Colonic mucosa (tissue), 4 donors: ENCODE measurements around the gene CERS2. TPM values are rescaled to one million over a fixed set of nuclear protein-coding genes. Genes with fewer than 3 reads are reported as not detected.
"Not testable (repeated sequence)": the region's sequence is repeated elsewhere in the genome, so short reads cannot be mapped to it uniquely, and the experiment has no call there.

Source experiments
- DNase-seq: peaks from one replicate; pipeline ENCODE4 v3.0.0-alpha.2; 2020
- H3K27ac ChIP-seq: fragments of 200-600 bp; one replicate; pipeline ENCODE4 v1.8.0; 2021
- H3K27me3 ChIP-seq: fragments of 200-600 bp; one replicate; pipeline ENCODE4 v1.8.0; 2021
- H3K36me3 ChIP-seq: fragments of 200-600 bp; one replicate; pipeline ENCODE4 v1.8.0; 2021
- H3K4me1 ChIP-seq: fragments of 200-600 bp; one replicate; pipeline ENCODE4 v1.8.0; 2021; ENCODE audit warnings: mild to moderate bottlenecking
- H3K4me3 ChIP-seq: fragments of 200-600 bp; one replicate; pipeline ENCODE4 v1.8.0; 2021
- H3K9ac ChIP-seq, 2 donors: one replicate each; pipeline ENCODE4 v1.7.0; 2013; ENCODE audit warnings: control low read depth in 2 of 2, low read depth in 2 of 2, low read length in 2 of 2
- H3K9me3 ChIP-seq: fragments of 200-600 bp; one replicate; pipeline ENCODE4 v1.8.0; 2021
- CTCF ChIP-seq: fragments of 200-600 bp; IDR thresholded peaks from one replicate; pipeline ENCODE4 v1.8.0; 2022; ENCODE audit warnings: antibody characterized with exemption, mild to moderate bottlenecking
- intact Hi-C: fragments of 100-400 bp; cut with DNase I; formaldehyde crosslinking; loops from one replicate; pipeline ENCODE4 v1.14.1; 2022
- total RNA-seq, 2 donors: library from RNA; stranded (reverse); fragmentation: NEBNext Ultra II Directional in 1 of 2; extraction: Animal tissue kit (Norgen Biotek cat#: 25700) in 1 of 2; gene quantifications; one replicate each; pipeline ENCODE4 v1.2.1, GENCODE V29; 2021
- donor health status: healthy.
- donor health status: DM: no; HTN: no; CAD: no.
- donor health status: DM: no; HTN: no; CAD: no.

CERS2 gene
- total RNA-seq, 2 donors from 2014 or later = 140 to 157 TPM

- no peaks in the 10 kb centered on the region for H3K27me3 ChIP-seq
- no peaks in the 10 kb centered on the region for H3K9me3 ChIP-seq
- intact Hi-C loops = no loop called here
- peaks cover 8% of the 10 kb centered on the region for H3K36me3 ChIP-seq
- H3K4me1 ChIP-seq = no peaks in the 10 kb centered on the region
- TF ChIP-seq CTCF = no peak
- no peak overlapping the region for H3K4me3 ChIP-seq
- H3K27ac ChIP-seq = no peak overlapping the region
- no peak overlapping the region for H3K9ac ChIP-seq
- no peak for DNase-seq
Observed at GRCh38 chr1:150960646-150961045, 14.0 kb downstream of the CERS2 start.

DNA sequence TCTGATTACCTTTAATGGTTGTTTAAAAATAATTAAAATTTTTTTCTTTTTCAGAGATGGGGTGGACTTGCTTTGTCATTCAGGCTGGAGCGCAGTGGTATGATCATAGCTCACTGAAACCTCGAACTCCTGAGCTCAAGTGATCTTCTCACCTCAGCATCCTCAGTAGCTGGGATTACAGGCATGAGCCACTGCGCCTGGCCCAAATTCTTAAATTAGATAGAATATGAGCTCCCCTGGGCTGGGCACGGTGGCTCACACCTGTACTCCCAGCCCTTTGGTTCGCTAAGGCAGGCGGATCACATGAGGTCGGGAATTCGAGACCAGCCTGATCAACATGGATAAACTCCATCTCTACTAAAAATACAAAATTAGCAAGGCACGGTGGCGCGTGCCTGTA is 17.0 kb downstream of the CERS2 start:
- H3K27ac ChIP-seq = no peak overlapping the region
- no peak for DNase-seq
- H3K4me3 ChIP-seq = no peak overlapping the region
- H3K4me1 ChIP-seq = no peaks in the 10 kb centered on the region
- H3K9ac ChIP-seq = no peak overlapping the region
- H3K36me3 ChIP-seq = peaks cover 16% of the 10 kb centered on the region
- H3K9me3 ChIP-seq = no peaks in the 10 kb centered on the region
- no peak for TF ChIP-seq CTCF
- intact Hi-C loops = no loop called here
- no peaks in the 10 kb centered on the region for H3K27me3 ChIP-seq

DNA sequence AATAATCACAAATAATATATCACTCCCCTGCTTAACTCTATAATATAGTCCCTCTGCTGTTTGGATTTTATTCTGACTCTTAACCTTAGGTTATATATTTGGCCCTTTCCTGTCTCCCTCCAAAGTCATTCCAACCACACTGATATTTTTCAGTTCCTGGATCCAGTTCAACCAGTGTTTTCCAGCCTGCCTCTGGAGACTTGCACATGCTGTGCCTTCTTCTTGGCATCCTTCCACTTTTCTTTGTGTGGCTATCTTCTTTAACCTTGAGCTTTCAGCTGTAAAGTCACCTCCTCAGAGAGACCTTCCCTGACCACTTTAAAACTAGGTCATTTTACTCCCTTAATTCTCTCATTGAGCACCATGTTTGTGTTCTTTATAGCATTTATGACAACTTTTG is 19.4 kb downstream of the CERS2 start:
- Histone ChIP-seq H3K36me3 (peaks cover 21% of the 10 kb centered on the region), H3K4me1 (no peaks in the 10 kb centered on the region)
- intact Hi-C loops = no loop called here

GRCh38 chr1:150954708-150955107 is 19.9 kb downstream of the CERS2 start:
- H3K4me3 ChIP-seq = no peak overlapping the region
- H3K36me3 ChIP-seq = peaks cover 22% of the 10 kb centered on the region
- no peak overlapping the region for H3K27ac ChIP-seq
- intact Hi-C loops = no loop called here
- H3K9ac ChIP-seq = no peak overlapping the region
- no peaks in the 10 kb centered on the region for H3K9me3 ChIP-seq
- H3K27me3 ChIP-seq = no peaks in the 10 kb centered on the region
- no peak for TF ChIP-seq CTCF
- H3K4me1 ChIP-seq = no peaks in the 10 kb centered on the region
- DNase-seq = no peak

More for the DNA sequence above, 19.4 kb downstream of the CERS2 start:
- Histone ChIP-seq H3K9ac (no peak overlapping the region), H3K9me3 (no peaks in the 10 kb centered on the region), H3K27me3 (no peaks in the 10 kb centered on the region), H3K4me3 (no peak overlapping the region), H3K27ac (no peak overlapping the region)
- no peak for DNase-seq
- TF ChIP-seq CTCF = no peak

DNA sequence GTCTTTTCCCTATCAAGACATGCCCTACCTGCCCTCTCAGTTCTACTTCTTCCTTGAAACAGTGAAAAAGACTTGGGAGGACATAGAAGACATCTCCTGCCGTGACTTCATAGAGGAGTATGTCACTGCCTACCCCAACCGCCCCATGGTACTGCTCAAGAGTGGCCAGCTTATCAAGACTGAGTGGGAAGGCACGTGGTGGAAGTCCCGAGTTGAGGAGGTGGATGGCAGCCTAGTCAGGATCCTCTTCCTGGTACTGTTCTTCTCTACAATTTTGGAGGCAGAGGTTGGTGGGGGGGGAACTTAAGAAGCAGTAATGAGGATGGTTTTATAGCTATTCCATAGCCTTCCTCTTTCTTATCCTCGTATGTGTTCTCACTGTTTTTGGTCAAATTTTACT is 29.8 kb downstream of the CERS2 start:
- intact Hi-C loops = no loop called here
- Histone ChIP-seq H3K27me3 (no peaks in the 10 kb centered on the region), H3K36me3 (peaks cover 39% of the 10 kb centered on the region), H3K4me1 (no peaks in the 10 kb centered on the region), H3K9me3 (no peaks in the 10 kb centered on the region), H3K4me3 (no peak overlapping the region), H3K9ac (no peak overlapping the region), H3K27ac (no peak overlapping the region)
- DNase-seq = no peak
- TF ChIP-seq CTCF = no peak

DNA sequence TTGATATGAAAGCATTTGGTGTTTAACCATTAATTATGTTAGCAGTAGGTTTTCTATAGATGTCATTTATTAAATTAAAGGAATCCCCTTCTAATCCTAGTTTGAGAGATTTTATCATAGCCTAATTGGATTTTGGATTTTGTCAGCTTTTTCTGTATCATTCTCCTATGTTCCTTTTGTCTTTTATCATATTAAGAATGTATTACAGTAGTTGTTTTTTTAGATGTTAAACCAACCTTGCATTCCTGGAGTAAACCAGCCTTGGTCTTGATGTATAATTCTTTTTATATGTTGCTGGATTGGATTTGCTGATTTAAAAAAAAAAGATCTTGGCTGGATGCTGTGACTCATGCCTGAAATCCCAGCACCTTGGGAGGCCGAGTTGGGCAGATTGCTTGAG is 42.9 kb downstream of the CERS2 start:
- H3K27ac ChIP-seq = no peak overlapping the region
- intact Hi-C loops = no loop called here
- DNase-seq = no peak
- H3K4me3 ChIP-seq = no peak overlapping the region
- H3K9me3 ChIP-seq = no peaks in the 10 kb centered on the region
- TF ChIP-seq CTCF = no peak
- no peaks in the 10 kb centered on the region for H3K27me3 ChIP-seq
- H3K36me3 ChIP-seq = no peaks in the 10 kb centered on the region
- no peaks in the 10 kb centered on the region for H3K4me1 ChIP-seq
- H3K9ac ChIP-seq = no peak overlapping the region

DNA sequence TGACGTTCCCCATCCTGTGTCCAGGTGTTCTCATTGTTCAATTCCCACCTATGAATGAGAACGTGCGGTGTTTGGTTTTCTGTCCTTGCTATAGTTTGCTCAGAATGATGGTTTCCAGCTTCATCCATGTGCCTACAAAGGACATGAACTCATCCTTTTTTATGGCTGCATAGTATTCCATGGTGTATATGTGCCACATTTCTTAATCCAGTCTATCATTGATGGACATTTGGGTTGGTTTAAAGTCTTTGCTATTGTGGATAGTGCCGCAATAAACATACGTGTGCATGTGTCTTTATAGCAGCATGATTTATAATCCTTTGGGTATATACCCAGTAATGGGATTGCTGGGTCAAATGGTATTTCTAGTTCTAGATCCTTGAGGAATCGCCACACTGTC is 45.9 kb downstream of the CERS2 start:
- not testable (repeated sequence) for H3K9ac ChIP-seq, H3K4me3 ChIP-seq, H3K4me1 ChIP-seq, H3K27ac ChIP-seq, H3K27me3 ChIP-seq, DNase-seq, H3K36me3 ChIP-seq, H3K9me3 ChIP-seq
- intact Hi-C loops = loop anchor here (10.0 kb wide), 2 partner anchors 46 to 364 kb away; partner anchors contain the start of gene CERS2
